ENCODE data around the gene PTGER2.

DNA sequence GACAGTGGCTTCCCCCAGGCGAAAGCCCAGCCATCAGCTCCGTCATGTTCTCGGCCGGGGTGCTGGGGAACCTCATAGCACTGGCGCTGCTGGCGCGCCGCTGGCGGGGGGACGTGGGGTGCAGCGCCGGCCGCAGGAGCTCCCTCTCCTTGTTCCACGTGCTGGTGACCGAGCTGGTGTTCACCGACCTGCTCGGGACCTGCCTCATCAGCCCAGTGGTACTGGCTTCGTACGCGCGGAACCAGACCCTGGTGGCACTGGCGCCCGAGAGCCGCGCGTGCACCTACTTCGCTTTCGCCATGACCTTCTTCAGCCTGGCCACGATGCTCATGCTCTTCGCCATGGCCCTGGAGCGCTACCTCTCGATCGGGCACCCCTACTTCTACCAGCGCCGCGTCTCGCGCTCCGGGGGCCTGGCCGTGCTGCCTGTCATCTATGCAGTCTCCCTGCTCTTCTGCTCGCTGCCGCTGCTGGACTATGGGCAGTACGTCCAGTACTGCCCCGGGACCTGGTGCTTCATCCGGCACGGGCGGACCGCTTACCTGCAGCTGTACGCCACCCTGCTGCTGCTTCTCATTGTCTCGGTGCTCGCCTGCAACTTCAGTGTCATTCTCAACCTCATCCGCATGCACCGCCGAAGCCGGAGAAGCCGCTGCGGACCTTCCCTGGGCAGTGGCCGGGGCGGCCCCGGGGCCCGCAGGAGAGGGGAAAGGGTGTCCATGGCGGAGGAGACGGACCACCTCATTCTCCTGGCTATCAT lies 663 bp downstream of the PTGER2 start:
- peak; percentile 94 for TF ChIP-seq SUZ12 (IDR thresholded peaks at IDR 0.05; ENCODE audit: low read length)
- TF ChIP-seq, protein P1, sequence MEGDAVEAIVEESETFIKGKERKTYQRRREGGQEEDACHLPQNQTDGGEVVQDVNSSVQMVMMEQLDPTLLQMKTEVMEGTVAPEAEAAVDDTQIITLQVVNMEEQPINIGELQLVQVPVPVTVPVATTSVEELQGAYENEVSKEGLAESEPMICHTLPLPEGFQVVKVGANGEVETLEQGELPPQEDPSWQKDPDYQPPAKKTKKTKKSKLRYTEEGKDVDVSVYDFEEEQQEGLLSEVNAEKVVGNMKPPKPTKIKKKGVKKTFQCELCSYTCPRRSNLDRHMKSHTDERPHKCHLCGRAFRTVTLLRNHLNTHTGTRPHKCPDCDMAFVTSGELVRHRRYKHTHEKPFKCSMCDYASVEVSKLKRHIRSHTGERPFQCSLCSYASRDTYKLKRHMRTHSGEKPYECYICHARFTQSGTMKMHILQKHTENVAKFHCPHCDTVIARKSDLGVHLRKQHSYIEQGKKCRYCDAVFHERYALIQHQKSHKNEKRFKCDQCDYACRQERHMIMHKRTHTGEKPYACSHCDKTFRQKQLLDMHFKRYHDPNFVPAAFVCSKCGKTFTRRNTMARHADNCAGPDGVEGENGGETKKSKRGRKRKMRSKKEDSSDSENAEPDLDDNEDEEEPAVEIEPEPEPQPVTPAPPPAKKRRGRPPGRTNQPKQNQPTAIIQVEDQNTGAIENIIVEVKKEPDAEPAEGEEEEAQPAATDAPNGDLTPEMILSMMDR (IDR thresholded peaks at IDR 0.05; ENCODE audit: control extremely low read depth in 1 of 3, insufficient read depth in 1 of 3, low read depth in 1 of 3, low read length in 3 of 3) = no peak
- peak; percentile 77 for TF ChIP-seq EZH2 (IDR thresholded peaks at IDR 0.05; ENCODE audit: low read depth, low read length, severe bottlenecking)
- TF ChIP-seq TAF1 (IDR thresholded peaks at IDR 0.05; ENCODE audit: low read depth, low read length) = no peak
